Transverse colon (tissue), 4 donors: ENCODE data around the gene PPP4R1. TPM values are rescaled to one million over a fixed set of nuclear protein-coding genes. Genes with fewer than 3 reads are reported as not detected.

Experiments used
- DNase-seq: peaks from one replicate; pipeline ENCODE4 v3.0.0-alpha.2; 2019
- H3K27ac ChIP-seq, 4 donors: fragments of 200-600 bp; sonication (generic); 2 replicates each; pipeline ENCODE4 v1.5.1; 2016 to 2018; ENCODE audit warnings: inconsistent platforms in 4 of 4
- H3K27me3 ChIP-seq: fragments of 200-600 bp; sonication (generic); 2 replicates; pipeline ENCODE4 v1.5.1; 2017; ENCODE audit warnings: inconsistent platforms
- H3K36me3 ChIP-seq, 4 donors: fragments of 200-600 bp; sonication (generic); 2 replicates each; pipeline ENCODE4 v1.5.1; 2017 to 2019; ENCODE audit warnings: inconsistent platforms in 4 of 4
- H3K4me1 ChIP-seq, 4 donors: fragments of 200-600 bp; sonication (generic); 2 replicates each; pipeline ENCODE4 v1.5.1; 2017 to 2020; ENCODE audit warnings: inconsistent platforms in 4 of 4
- H3K4me3 ChIP-seq, 4 donors: fragments of 200-600 bp; sonication (generic); 1 replicate in 1 of 4; 2 replicates in 3 of 4; pipeline versions ENCODE4 v1.5.1 to v1.6.1; 2017 to 2019; ENCODE audit warnings: inconsistent platforms in 4 of 4
- H3K9me3 ChIP-seq, 2 donors: fragments of 200-600 bp; sonication (generic); 2 replicates each; pipeline ENCODE4 v1.5.1; 2017 to 2019; ENCODE audit warnings: inconsistent platforms in 2 of 2
- CTCF ChIP-seq, 5 experiments: fragments of 200-600 bp in 3 of 5; fragments of 450-650 bp in 2 of 5; sonication (generic) in 3 of 5; IDR thresholded peaks; 1 replicate in 2 of 5; 2 replicates in 3 of 5; pipeline ENCODE4 v1.5.1; 2016 to 2017; ENCODE audit warnings: antibody characterized with exemption in 5 of 5, inconsistent platforms in 3 of 5, mild to moderate bottlenecking in 2 of 5, moderate library complexity in 1 of 5
- EP300 ChIP-seq: sonication (generic); formaldehyde crosslinking; IDR thresholded peaks from one replicate; pipeline ENCODE4 v1.6.1; 2017; ENCODE audit warnings: antibody characterized with exemption, low read depth
- POLR2A ChIP-seq: fragments of 450-650 bp; IDR thresholded peaks from one replicate; pipeline ENCODE4 v1.6.1; 2016; ENCODE audit warnings: antibody characterized with exemption, mild to moderate bottlenecking, moderate library complexity
- POLR2AphosphoS5 ChIP-seq, 3 donors: sonication (generic); formaldehyde crosslinking; IDR thresholded peaks; one replicate each; pipeline ENCODE4 v1.6.1; 2016; ENCODE audit warnings: antibody characterized with exemption in 3 of 3
- WGBS, 2 donors: methylation state at CpG; one replicate each; pipeline ENCODE4 v1.1.5; 2018; ENCODE audit warnings: low coverage in 1 of 2; 5-methylcytosine and 5-hydroxymethylcytosine counted together
- in situ Hi-C, 4 donors: fragments of 200-750 bp; cut with MboI; loops; one replicate each; pipeline versions ENCODE4 v1.15.0 to v1.15.1; 2017; ENCODE audit warnings: low sequenced_read_pairs in 3 of 4, low pct_ligation_motif_present in 1 of 4, low pct_unique_long_range_greater_than_20kb in 1 of 4
- intact Hi-C: fragments of 100-400 bp; cut with DNase I; formaldehyde crosslinking; loops from one replicate; pipeline ENCODE4 v1.15.1; 2023; ENCODE audit warnings: low total_unique reads
- total RNA-seq, 4 donors: library from RNA; depleted of rRNA; stranded (reverse); fragments of >200 nt; gene quantifications; one replicate each; pipeline ENCODE4 v1.1.0, GENCODE V29; 2016

PPP4R1 gene
- total RNA-seq, 4 donors from 2014 or later: 46.0 to 163 (median 79.2) TPM

- H3K36me3 ChIP-seq: no peaks in the 10 kb centered on the region
- no peaks in the 10 kb centered on the region for H3K27me3 ChIP-seq
- peak overlapping the region; percentile 1 to 38 (median 8) for H3K27ac ChIP-seq
- in situ Hi-C loops (no loop called here), intact Hi-C loops (no loop called here)
- no peak for TF ChIP-seq CTCF (IDR thresholded peaks at IDR 0.05)
- no peak for TF ChIP-seq POLR2A
- no peak for TF ChIP-seq EP300
- TF ChIP-seq POLR2AphosphoS5 (IDR thresholded peaks at IDR 0.05): no peak
- 0 to 42% methylated on average over 1 of the region's 1 CpG for WGBS, 2 donors
- no peak overlapping the region for H3K4me3 ChIP-seq
- H3K4me1 ChIP-seq: peaks cover 8 to 29% (median 19%) of the 10 kb centered on the region in 4 donors
- H3K9me3 ChIP-seq: peaks cover 0 to 13% of the 10 kb centered on the region in 2 donors
- DNase-seq: peak; percentile 17
These were observed 19.3 kb downstream of the PPP4R1 start for GRCh38 chr18:9594823-9595596.

GRCh38 chr18:9587924-9588323, 26.4 kb downstream of the PPP4R1 start:
- in situ Hi-C loops: no loop called here
- 95% methylated on average over 4 of the region's 4 CpGs; no CpG with 5 or more reads in 1 of the 2 donors for WGBS, 2 donors

GRCh38 chr18:9586814-9587213, 27.5 kb downstream of the PPP4R1 start:
- Histone ChIP-seq H3K4me3 (no peak overlapping the region), H3K27ac (no peak overlapping the region), H3K9me3 (no peaks in the 10 kb centered on the region), H3K27me3 (no peaks in the 10 kb centered on the region), H3K36me3 (peaks cover 0 to 44% (median 14%) of the 10 kb centered on the region in 4 donors), H3K4me1 (peaks cover 0 to 5% (median 0%) of the 10 kb centered on the region in 4 donors)
- no peak for DNase-seq
- TF ChIP-seq CTCF (IDR thresholded peaks at IDR 0.05) (no peak), POLR2AphosphoS5 (IDR thresholded peaks at IDR 0.05) (no peak), POLR2A (no peak), EP300 (no peak)
- intact Hi-C loops (no loop called here), in situ Hi-C loops (no loop called here)
- 84 to 89% methylated on average over 3 of the region's 3 CpGs for WGBS, 2 donors

More at GRCh38 chr18:9587924-9588323, 26.4 kb downstream of the PPP4R1 start:
- H3K27me3 ChIP-seq: no peaks in the 10 kb centered on the region
- no peak for DNase-seq
- intact Hi-C loops: no loop called here
- peaks cover 0 to 5% (median 0%) of the 10 kb centered on the region in 4 donors for H3K4me1 ChIP-seq
- no peak overlapping the region for H3K27ac ChIP-seq
- TF ChIP-seq EP300 (no peak), POLR2AphosphoS5 (IDR thresholded peaks at IDR 0.05) (no peak), CTCF (IDR thresholded peaks at IDR 0.05) (no peak), POLR2A (no peak)
- peaks cover 0 to 33% (median 10%) of the 10 kb centered on the region in 4 donors for H3K36me3 ChIP-seq
- no peak overlapping the region for H3K4me3 ChIP-seq
- no peaks in the 10 kb centered on the region for H3K9me3 ChIP-seq

- no peaks in the 10 kb centered on the region for H3K9me3 ChIP-seq
- no peak for DNase-seq
- TF ChIP-seq POLR2A: no peak
- no peak for TF ChIP-seq CTCF (IDR thresholded peaks at IDR 0.05)
- no peak for TF ChIP-seq EP300
- no peak for TF ChIP-seq POLR2AphosphoS5 (IDR thresholded peaks at IDR 0.05)
- in situ Hi-C loops: no loop called here
- H3K27ac ChIP-seq: no peak overlapping the region
- H3K36me3 ChIP-seq: peaks cover 0 to 42% (median 13%) of the 10 kb centered on the region in 4 donors
- no peak overlapping the region for H3K4me3 ChIP-seq
- intact Hi-C loops: no loop called here
- no peaks in the 10 kb centered on the region for H3K27me3 ChIP-seq
- 90 to 95% methylated on average over 7 of the region's 7 CpGs for WGBS, 2 donors
- H3K4me1 ChIP-seq: no peaks in the 10 kb centered on the region
These were observed 32.7 kb downstream of the PPP4R1 start for GRCh38 chr18:9581667-9582066.
